Eye (tissue), 1 donor: ENCODE data around the gene EFNB2.
A peak's percentile ranks its signal among the peaks of the same experiment; 100 is the strongest.

Source experiments
- DNase-seq: peaks from one replicate; pipeline ENCODE4 v3.0.0-alpha.2; 2015

The EFNB2 gene

GRCh38 chr13:106548064-106548696 is 12.7 kb upstream of the EFNB2 start:
- DNase-seq: no peak

GRCh38 chr13:106541826-106542225 is 6.4 kb upstream of the EFNB2 start:
- no peak for DNase-seq

GRCh38 chr13:106540613-106541012 is 5.2 kb upstream of the EFNB2 start:
- no peak for DNase-seq

GRCh38 chr13:106537521-106537920 is 2.1 kb upstream of the EFNB2 start:
- no peak for DNase-seq

GRCh38 chr13:106536244-106537034 is 977 bp upstream of the EFNB2 start:
- peak; percentile 98 for DNase-seq

GRCh38 chr13:106534639-106535551 is 567 bp downstream of the EFNB2 start:
- DNase-seq: peak; percentile 75

- DNase-seq: peak; percentile 81
Observed at GRCh38 chr13:106533943-106534638, 1.4 kb downstream of the EFNB2 start.

GRCh38 chr13:106533101-106533942 is 2.1 kb downstream of the EFNB2 start:
- DNase-seq: peak; percentile 92

GRCh38 chr13:106532111-106532929 is 3.1 kb downstream of the EFNB2 start:
- DNase-seq: peak; percentile 82

- DNase-seq: peak; percentile 65
Observed at GRCh38 chr13:106530980-106531481, 4.4 kb downstream of the EFNB2 start.

- DNase-seq: peak; percentile 49
Observed at GRCh38 chr13:106530171-106530851, 5.2 kb downstream of the EFNB2 start.

- DNase-seq: peak; percentile 56
Observed at GRCh38 chr13:106529415-106530170, 5.9 kb downstream of the EFNB2 start.

- no peak for DNase-seq
Observed at GRCh38 chr13:106528718-106529414, 6.6 kb downstream of the EFNB2 start.

GRCh38 chr13:106527826-106528225 is 7.6 kb downstream of the EFNB2 start:
- no peak for DNase-seq

GRCh38 chr13:106527445-106527801 is 8.0 kb downstream of the EFNB2 start:
- no peak for DNase-seq

- no peak for DNase-seq
Observed at GRCh38 chr13:106526738-106527444, 8.6 kb downstream of the EFNB2 start.

- no peak for DNase-seq
Observed at GRCh38 chr13:106525865-106526264, 9.6 kb downstream of the EFNB2 start.

GRCh38 chr13:106524108-106524507 is 11.4 kb downstream of the EFNB2 start:
- no peak for DNase-seq
